HFFc6 (cell line): Measurements from ENCODE around the gene DTX3. TPM values are rescaled to one million over a fixed set of nuclear protein-coding genes. Genes with fewer than 3 reads are reported as not detected.

ENCODE experiments used
- DNase-seq: peaks from one replicate; pipeline ENCODE4 v3.0.0-alpha.2; 2018
- H3K27ac Mint-ChIP-seq: 2 replicates; pipeline ENCODE4 v1.8.0; 2020; ENCODE audit warnings: mild to moderate bottlenecking, mixed read lengths
- H3K27me3 Mint-ChIP-seq: 2 replicates; pipeline ENCODE4 v1.8.0; 2021; ENCODE audit warnings: mild to moderate bottlenecking, moderate library complexity, mixed read lengths; ENCODE audit not compliant: insufficient read depth
- H3K36me3 Mint-ChIP-seq: 2 replicates; pipeline ENCODE4 v1.8.0; 2021; ENCODE audit warnings: low read depth, mixed read lengths
- H3K4me1 Mint-ChIP-seq: 2 replicates; pipeline ENCODE4 v1.8.0; 2020; ENCODE audit warnings: low read depth, mixed read lengths
- H3K4me3 Mint-ChIP-seq: 2 replicates; pipeline ENCODE4 v1.8.0; 2020; ENCODE audit warnings: mild to moderate bottlenecking, moderate library complexity, mixed read lengths
- H3K9me3 Mint-ChIP-seq: 2 replicates; pipeline ENCODE4 v1.8.0; 2020; ENCODE audit warnings: mild to moderate bottlenecking, mixed read lengths
- total RNA-seq, 6 experiments: library from RNA; stranded (reverse); fragmentation: NEBNext Ultra II Directional; extraction: Animal tissue kit (Norgen Biotek cat#: 25700); gene quantifications; 2 replicates in 1 of 6; 3 replicates in 5 of 6; pipeline ENCODE4 v1.2.3, GENCODE V29; 2021
- TF ChIP-seq, protein P1 (sequence below): fragments of 200-600 bp; sonication (generic); IDR thresholded peaks from 2 replicates; pipeline ENCODE4 v1.5.0; 2021; ENCODE audit warnings: antibody characterized with exemption, mild to moderate bottlenecking

Gene DTX3
- total RNA-seq, 6 experiments from 2014 or later = 17.7 to 21.0 (median 19.2) TPM

DNA sequence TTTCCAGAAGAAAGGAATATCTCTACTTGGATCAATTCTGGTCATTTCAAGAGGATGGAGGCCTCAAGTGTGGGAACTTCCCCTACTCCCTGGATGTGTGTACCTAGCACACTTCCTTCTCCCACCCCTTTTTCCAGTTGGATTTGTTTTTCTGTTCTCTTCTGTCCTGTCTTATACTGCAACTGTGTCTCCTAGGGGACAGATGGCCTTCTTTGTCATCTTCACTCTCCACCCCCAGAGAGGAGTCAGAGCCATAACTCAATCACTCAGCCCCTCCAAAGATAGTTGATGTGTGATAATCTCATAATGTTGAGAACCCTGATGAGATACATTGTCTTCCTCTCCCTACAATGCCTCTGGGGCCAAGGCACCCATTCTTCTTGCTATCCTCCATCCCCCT lies 2.1 kb upstream of the DTX3 start:
- H3K4me1 Mint-ChIP-seq = peaks cover 21% of the 10 kb centered on the region
- no peak overlapping the region for H3K4me3 Mint-ChIP-seq
- H3K27ac Mint-ChIP-seq = no peak overlapping the region
- no peak for DNase-seq
- TF ChIP-seq, protein P1, sequence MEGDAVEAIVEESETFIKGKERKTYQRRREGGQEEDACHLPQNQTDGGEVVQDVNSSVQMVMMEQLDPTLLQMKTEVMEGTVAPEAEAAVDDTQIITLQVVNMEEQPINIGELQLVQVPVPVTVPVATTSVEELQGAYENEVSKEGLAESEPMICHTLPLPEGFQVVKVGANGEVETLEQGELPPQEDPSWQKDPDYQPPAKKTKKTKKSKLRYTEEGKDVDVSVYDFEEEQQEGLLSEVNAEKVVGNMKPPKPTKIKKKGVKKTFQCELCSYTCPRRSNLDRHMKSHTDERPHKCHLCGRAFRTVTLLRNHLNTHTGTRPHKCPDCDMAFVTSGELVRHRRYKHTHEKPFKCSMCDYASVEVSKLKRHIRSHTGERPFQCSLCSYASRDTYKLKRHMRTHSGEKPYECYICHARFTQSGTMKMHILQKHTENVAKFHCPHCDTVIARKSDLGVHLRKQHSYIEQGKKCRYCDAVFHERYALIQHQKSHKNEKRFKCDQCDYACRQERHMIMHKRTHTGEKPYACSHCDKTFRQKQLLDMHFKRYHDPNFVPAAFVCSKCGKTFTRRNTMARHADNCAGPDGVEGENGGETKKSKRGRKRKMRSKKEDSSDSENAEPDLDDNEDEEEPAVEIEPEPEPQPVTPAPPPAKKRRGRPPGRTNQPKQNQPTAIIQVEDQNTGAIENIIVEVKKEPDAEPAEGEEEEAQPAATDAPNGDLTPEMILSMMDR = no peak
- no peaks in the 10 kb centered on the region for H3K9me3 Mint-ChIP-seq
- peaks cover 3% of the 10 kb centered on the region; the same call in 1 of the 2 replicates for H3K27me3 Mint-ChIP-seq
- no peaks in the 10 kb centered on the region; the same call in 1 of the 2 replicates for H3K36me3 Mint-ChIP-seq

DNA sequence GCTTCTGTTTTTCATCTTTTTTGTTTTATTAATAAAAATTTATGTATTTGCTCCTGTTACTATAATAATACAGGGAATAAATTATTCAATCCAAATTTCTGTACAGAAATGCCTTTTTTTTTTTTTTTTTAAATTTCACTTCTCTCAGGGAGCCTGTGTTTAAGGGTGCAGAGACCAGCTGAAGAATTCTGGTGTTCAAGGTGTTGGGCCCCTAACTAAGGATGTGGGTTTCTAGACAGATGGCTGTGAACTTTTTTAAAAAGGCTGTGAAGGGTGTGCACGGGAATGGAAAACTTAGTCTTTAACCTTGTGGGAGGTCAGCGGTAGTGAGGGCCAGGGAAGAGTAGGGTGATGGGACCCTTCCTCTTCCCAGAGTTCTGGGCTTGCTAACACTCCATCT lies 1.3 kb upstream of the DTX3 start:
- Mint-ChIP-seq H3K4me3 (peak overlapping the region; percentile 90), H3K36me3 (no peaks in the 10 kb centered on the region; the same call in 1 of the 2 replicates), H3K4me1 (peaks cover 21% of the 10 kb centered on the region), H3K9me3 (no peaks in the 10 kb centered on the region), H3K27ac (peak overlapping the region; percentile 91; the same call in 1 of the 2 replicates), H3K27me3 (peaks cover 3% of the 10 kb centered on the region; the same call in 1 of the 2 replicates)
- TF ChIP-seq, protein P1 = no peak
- no peak for DNase-seq

DNA sequence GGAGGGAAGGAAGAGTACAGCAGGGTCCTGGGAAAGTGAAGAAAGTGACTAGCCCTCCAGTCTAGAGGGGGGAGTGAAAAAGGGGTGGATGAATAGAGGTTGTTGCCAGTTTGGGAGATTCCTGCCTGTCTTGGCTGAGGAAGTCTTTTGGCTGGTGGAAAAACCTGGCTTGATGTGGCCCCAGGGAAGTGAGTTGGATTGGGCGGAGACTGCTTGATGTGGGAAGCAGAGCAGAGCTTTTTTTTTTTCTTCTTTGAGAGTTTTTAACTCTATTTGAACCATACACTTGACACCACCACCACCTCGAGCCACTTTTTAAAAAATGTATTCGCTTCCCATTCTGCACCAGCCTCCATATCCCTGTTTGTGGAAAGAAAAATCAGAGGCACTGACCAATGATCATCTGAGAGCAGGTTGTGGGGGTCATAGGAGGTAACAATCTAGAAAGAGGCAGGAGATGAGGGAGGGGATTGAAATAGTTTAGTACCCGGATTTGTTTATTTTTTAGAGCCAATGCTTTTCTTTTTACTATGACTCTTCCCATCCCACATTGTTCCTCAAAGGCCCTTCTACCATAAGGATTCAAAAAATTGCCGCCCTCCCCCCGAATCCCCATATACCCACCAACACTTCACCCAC lies 690 bp upstream of the DTX3 start:
- Mint-ChIP-seq H3K4me1 (peaks cover 21% of the 10 kb centered on the region), H3K9me3 (no peaks in the 10 kb centered on the region), H3K27ac (peak overlapping the region; percentile 91), H3K4me3 (peak overlapping the region; percentile 90), H3K36me3 (no peaks in the 10 kb centered on the region; the same call in 1 of the 2 replicates), H3K27me3 (peaks cover 3% of the 10 kb centered on the region; the same call in 1 of the 2 replicates)
- TF ChIP-seq, protein P1 = no peak
- peak; percentile 45 for DNase-seq

DNA sequence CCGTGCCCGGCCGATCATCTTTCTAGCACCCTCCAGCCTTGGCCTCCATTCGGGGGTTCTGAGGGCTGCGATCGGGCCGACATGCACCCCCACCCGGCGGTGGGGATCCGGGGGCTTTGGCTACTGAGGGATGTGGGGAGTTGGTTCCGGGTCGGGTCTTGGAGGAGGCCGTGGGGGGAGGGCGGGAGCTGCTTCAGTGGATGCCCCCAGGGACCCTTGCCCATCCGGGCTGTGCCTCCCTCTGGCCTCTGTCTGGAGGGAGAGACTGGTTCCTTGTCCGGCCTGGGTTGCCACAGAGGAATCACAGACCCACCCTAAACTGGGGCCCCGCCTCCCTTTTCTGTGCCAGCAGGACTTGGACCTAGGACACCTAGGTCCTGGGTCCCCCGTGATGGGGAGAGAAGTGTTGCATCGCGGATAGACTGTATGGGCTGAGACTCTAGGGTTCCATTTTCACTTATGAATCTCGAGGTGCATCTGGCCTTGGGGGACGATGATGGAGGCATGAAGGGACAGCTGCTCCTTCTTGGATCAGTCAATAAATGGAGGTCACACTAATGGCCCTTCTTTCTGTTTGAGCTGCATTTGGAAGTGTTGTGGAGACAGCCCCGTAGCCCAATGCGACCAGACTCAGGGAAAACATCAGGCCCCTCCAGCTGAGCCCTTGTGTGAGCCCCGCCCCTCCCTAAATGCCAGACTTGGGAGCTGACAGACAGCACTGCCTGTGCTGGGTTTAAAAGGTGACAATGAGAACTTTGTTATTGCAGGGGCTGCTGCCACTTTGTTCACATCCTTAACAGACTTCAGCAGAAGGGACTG lies 577 bp downstream of the DTX3 start:
- H3K27me3 Mint-ChIP-seq = peaks cover 3% of the 10 kb centered on the region
- H3K4me3 Mint-ChIP-seq = peak overlapping the region; percentile 90
- no peak for DNase-seq
- no peaks in the 10 kb centered on the region for H3K9me3 Mint-ChIP-seq
- H3K36me3 Mint-ChIP-seq = no peaks in the 10 kb centered on the region; the same call in 1 of the 2 replicates
- H3K4me1 Mint-ChIP-seq = peaks cover 22% of the 10 kb centered on the region
- TF ChIP-seq, protein P1 = no peak
- H3K27ac Mint-ChIP-seq = peak overlapping the region; percentile 91

DNA sequence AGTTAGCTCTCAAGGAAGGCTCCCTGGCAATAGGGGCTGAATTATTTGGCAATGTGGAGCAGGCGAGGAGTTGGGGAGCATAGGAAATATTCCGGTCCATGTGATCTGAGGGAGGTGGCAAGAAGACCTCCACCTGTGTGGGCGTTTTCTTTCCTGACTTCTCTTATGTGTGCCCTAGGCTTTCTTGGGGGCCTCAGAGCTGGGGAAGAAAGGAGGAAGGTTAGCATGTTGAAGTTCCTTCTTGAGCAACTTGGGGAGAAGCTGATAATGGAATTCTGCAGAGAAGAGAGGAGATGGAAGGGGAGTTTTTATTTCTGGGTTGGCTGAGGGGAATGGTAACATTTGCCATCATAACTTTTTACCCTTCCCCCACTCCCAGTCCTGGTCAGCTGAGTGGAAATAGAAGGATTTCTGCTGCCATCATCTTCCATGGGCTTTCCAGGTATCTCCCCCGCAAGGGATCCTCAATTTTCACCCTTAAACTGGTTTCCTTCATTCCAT lies 1.2 kb downstream of the DTX3 start:
- Mint-ChIP-seq H3K4me3 (peak overlapping the region; percentile 90), H3K4me1 (peaks cover 26% of the 10 kb centered on the region), H3K9me3 (no peaks in the 10 kb centered on the region), H3K27me3 (peaks cover 4% of the 10 kb centered on the region), H3K36me3 (no peaks in the 10 kb centered on the region; the same call in 1 of the 2 replicates), H3K27ac (peak overlapping the region; percentile 91)
- no peak for DNase-seq
- TF ChIP-seq, protein P1 = no peak
